Epithelial cell of esophagus (primary cell): ENCODE data around the gene UBE2G2.

ENCODE experiments used
- DNase-seq: peaks from one replicate; pipeline ENCODE4 v3.0.0; 2010; ENCODE audit warnings: low read depth
- H3K4me3 ChIP-seq: 2 replicates; pipeline ENCODE4 v1.5.1; 2011; ENCODE audit warnings: mild to moderate bottlenecking, low read length, control low read depth
- TF ChIP-seq, protein P1 (sequence below): IDR thresholded peaks from 2 replicates; pipeline ENCODE4 v1.5.1; 2011; ENCODE audit warnings: low read depth, mild to moderate bottlenecking, low read length, control low read depth, inconsistent platforms; ENCODE audit not compliant: insufficient read depth; ENCODE audit errors: missing control alignments

The UBE2G2 gene

DNA sequence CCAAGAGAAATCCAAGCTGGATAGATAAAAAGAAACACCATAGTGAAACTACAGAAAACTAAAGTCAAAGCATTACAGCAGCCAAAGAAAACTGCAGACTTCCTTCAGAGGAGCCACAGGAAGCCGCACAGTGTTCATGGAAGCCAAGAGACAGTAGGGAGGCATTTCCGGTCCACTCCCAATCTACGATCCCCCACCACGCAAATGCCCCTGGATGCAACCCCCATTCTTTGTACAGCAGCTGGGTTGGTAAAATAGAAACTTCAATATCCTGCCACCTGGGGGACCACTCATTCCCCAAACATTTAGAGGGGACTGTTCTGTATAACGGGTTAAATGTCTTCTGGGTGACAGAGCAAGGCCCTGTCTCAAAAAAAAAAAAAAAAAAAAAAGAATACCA, 46.4 kb downstream of the UBE2G2 start:
- H3K4me3 ChIP-seq: no peak overlapping the region
- TF ChIP-seq, protein P1, sequence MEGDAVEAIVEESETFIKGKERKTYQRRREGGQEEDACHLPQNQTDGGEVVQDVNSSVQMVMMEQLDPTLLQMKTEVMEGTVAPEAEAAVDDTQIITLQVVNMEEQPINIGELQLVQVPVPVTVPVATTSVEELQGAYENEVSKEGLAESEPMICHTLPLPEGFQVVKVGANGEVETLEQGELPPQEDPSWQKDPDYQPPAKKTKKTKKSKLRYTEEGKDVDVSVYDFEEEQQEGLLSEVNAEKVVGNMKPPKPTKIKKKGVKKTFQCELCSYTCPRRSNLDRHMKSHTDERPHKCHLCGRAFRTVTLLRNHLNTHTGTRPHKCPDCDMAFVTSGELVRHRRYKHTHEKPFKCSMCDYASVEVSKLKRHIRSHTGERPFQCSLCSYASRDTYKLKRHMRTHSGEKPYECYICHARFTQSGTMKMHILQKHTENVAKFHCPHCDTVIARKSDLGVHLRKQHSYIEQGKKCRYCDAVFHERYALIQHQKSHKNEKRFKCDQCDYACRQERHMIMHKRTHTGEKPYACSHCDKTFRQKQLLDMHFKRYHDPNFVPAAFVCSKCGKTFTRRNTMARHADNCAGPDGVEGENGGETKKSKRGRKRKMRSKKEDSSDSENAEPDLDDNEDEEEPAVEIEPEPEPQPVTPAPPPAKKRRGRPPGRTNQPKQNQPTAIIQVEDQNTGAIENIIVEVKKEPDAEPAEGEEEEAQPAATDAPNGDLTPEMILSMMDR: no peak
- DNase-seq: no peak

DNA sequence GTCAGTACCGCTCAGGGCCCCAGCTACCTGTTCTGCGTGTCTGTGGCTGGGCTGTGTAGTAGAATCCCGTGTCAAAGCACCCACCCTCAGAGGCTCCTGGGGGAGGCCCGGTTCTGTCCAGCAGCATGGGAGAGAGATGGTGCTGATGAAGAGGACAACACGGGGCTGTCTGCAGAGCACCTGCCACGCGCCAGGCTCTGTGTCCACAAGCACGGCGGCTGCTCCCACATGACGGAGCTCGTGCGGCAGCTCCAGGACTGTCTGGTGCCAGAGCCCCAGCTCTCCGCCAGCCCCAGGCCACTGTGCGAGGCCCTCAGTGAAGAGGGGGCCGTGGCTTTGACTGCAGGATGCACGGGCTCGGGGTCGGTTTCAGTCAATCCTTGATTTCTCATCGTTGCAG, 48.3 kb downstream of the UBE2G2 start:
- DNase-seq: no peak
- TF ChIP-seq, protein P1: no peak
- H3K4me3 ChIP-seq: no peak overlapping the region

DNA sequence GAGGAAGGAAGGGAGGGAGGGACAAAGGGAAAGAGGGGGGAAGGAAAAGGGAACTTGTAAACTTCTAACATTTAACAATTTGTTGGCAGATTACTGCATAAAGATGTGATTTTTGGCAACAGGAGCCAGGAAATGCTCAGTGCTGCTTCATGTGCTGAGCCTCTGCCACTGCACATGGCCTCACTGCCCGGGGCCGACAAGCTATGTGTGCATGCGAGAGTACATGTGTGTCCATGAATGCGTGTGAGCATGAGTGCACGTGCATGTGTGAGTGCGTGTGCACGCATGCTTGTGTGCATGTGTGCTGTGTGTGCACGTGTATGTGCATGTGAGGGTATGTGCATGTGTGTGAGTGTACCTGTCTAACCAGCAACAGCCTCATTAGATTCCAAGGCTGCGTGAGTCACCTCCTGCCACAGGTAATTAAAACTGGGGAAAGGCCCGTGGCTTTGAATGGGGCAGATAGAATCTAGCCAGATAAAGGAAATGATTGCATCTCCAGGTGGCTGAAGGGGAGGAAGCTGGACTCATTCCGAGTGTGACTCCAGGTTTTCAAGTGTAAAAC, 48.9 kb downstream of the UBE2G2 start:
- TF ChIP-seq, protein P1: peak; percentile 35
- no peak overlapping the region for H3K4me3 ChIP-seq
- DNase-seq: peak; percentile 93

DNA sequence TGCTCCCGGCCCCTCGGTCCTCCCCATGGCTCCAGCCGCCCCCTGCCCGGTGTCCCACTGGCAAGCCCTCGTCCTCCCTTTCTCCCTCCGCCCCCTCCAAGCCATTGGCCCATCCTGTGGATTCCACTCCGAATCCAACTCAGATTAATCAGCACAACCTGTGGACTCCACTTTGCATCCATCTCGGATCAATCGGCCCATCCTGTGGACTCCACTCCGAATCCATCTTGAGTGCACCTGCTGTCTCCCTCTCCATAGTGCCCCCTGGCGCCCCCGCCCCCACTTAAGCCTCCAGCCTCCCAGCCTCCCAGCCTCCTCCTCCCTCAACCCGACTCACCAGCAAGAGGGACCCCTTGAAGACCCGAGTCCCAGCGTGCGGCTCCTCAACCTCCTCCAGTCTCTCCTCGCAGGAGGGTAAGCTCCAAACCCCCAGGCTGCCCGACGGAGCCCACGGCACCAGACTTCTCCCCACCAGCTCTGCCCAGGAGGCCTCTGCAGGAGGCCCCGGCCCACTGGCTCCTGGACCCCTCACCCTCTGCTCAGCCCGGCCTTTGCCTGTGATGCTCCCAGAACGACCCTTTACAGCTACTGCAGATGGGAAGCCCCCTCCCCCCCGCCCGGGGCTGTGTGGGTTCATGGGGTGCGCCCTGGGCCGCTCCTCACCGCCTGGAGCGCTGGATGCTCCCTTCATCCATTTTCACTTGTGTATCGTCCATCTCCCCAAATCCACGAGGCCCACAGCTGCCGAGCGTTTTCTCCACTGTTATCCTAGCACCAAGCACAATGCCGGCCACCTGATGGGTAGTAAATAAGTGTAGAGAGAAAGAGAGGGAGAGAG, 49.6 kb downstream of the UBE2G2 start:
- no peak overlapping the region for H3K4me3 ChIP-seq
- TF ChIP-seq, protein P1: no peak
- no peak for DNase-seq

DNA sequence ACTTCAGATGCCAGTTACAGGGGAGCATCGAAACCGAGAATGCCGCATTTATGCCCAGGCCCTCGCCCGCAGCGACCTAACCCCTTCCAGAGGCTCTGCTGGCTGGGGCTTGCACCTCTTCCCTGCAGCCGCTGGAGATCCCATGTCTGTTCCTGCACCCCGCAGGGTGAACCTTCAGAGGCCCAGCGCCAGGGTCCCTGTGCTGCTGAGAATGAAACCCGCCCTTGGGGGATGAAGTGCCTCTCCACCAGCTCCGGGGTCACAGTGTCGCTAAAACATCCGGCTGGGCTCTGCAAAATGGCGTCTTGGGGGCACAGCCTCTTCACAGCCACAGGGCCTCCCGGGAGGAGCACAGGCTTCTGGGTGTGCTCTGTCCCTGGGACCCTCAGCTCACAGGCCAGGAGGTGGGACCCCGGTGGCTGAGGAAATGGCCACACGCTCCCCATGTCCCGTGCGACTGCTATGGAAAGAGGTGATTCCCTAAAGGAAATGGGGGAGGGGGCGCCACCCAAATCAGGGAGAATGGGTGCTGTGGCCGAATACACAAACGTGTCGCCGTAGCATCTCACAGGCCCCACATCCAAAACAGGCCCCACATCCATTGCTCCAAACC, 50.3 kb downstream of the UBE2G2 start:
- no peak for DNase-seq
- TF ChIP-seq, protein P1: no peak
- H3K4me3 ChIP-seq: no peak overlapping the region

DNA sequence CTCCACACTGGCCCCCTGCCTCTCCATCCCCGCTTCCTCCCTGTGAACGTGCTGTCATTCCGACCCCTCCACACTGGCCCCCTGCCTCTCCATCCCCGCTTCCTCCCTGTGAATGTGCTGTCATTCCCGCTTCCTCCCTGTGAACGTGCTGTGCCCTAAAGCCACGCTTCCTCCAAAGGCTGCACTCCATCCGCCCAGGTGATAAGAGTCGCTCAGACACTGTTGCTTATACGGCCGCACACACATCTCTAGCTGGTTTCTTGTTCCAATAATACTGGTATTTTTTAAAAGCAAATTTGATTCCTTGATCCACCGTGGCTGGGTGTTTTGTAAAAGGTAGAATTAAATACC, 51.0 kb downstream of the UBE2G2 start:
- TF ChIP-seq, protein P1: no peak
- no peak overlapping the region for H3K4me3 ChIP-seq

More for the DNA sequence above, 51.0 kb downstream of the UBE2G2 start:
- DNase-seq: no peak
